Lower leg skin (tissue), 3 donors: Measurements from ENCODE around the gene FREM2.

Experiments used
- CTCF ChIP-seq, 3 donors: fragments of 450-650 bp; IDR thresholded peaks; one replicate each; pipeline ENCODE4 v1.5.1; 2016; ENCODE audit warnings: antibody characterized with exemption in 3 of 3, mild to moderate bottlenecking in 3 of 3, moderate library complexity in 2 of 3
- POLR2A ChIP-seq, 2 donors: fragments of 450-650 bp; IDR thresholded peaks; one replicate each; pipeline ENCODE4 v1.6.1; 2016 to 2017; ENCODE audit warnings: antibody characterized with exemption in 2 of 2, mild to moderate bottlenecking in 1 of 2, moderate library complexity in 1 of 2

GRCh38 chr13:38880397-38880796 lies 193.5 kb downstream of the FREM2 start:
- TF ChIP-seq POLR2A (IDR thresholded peaks at IDR 0.05) (no peak), CTCF (IDR thresholded peaks at IDR 0.05) (no peak)
